Measurements from ENCODE around the gene EDC3. TPM values are rescaled to one million over a fixed set of nuclear protein-coding genes. Genes with fewer than 3 reads are reported as not detected.

The EDC3 gene
- total and polyA plus RNA-seq, 9 of the 15 experiments (the other 6 are each of a cell fraction or from before 2014, with no cell fraction given) = 11.7 to 63.9 (median 32.8) TPM

GRCh38 chr15:74585191-74585590 is 110.6 kb downstream of the EDC3 start:
- Histone ChIP-seq H3K79me2 (ENCODE audit: control insufficient read depth, insufficient read depth, low read length) (no peaks in the 10 kb centered on the region), H3K36me3 (ENCODE audit: control insufficient read depth, insufficient read depth, low read length) (peaks cover 4% of the 10 kb centered on the region; the same call in 2 of the 3 replicates), H4K20me1 (replicated peaks; ENCODE audit: control insufficient read depth, insufficient read depth, low read length) (peaks cover 27% of the 10 kb centered on the region), H3K4me2 (ENCODE audit: insufficient read depth, low read length) (no peak overlapping the region), H3K27me3 (ENCODE audit: control insufficient read depth in 2 of 2, insufficient read depth in 2 of 2, low read length in 2 of 2) (no peaks in the 10 kb centered on the region), H3K9me3 (replicated peaks; ENCODE audit: control insufficient read depth, insufficient read depth, low read depth, low read length) (no peaks in the 10 kb centered on the region), H3K4me1 (replicated peaks in 1 of 2; ENCODE audit: control insufficient read depth in 2 of 2, insufficient read depth in 2 of 2, low read length in 2 of 2) (peaks cover 20 to 26% of the 10 kb centered on the region in 2 experiments; a peak in 4 of 5 replicates), H2AFZ (ENCODE audit: low read depth, low read length) (no peak overlapping the region), H3K4me3 (no peak overlapping the region), H3K27ac (ENCODE audit: extremely low read depth, low read depth, low read length) (no peak overlapping the region), H3K9me1 (ENCODE audit: control insufficient read depth, insufficient read depth, low read length) (peaks cover 12% of the 10 kb centered on the region), H3K9ac (ENCODE audit: insufficient read depth in 1 of 2, low read depth in 2 of 2, low read length in 2 of 2) (no peak overlapping the region)
- ATAC-seq (no peak), DNase-seq (ENCODE audit: extremely low read depth in 1 of 4, low spot score in 3 of 4) (no peak), FAIRE-seq (no peak)
- TF ChIP-seq GABPB1 (CRISPR knock-in tag; IDR thresholded peaks at IDR 0.05) (no peak), ZNF561 (CRISPR knock-in tag; conservative IDR thresholded peaks at IDR 0.05) (no peak), NFIC (IDR thresholded peaks at IDR 0.05) (peak; percentile 72), CCNT2 (IDR thresholded peaks at IDR 0.05; ENCODE audit: borderline replicate concordance, extremely low read depth, insufficient read length, low read depth, low read length) (peak; percentile 7), CBX2 (IDR thresholded peaks at IDR 0.05; ENCODE audit: insufficient read depth, low read length, poor library complexity, severe bottlenecking) (no peak), FOXJ2 (tag; IDR thresholded peaks at IDR 0.05) (0 out of 2 replicates have a peak, but pooled peaks have one; percentile 21)
- CTCF ChIA-PET (ENCODE audit: low intra/inter-chr PET ratio) = no interaction called here
- intact Hi-C loops (cut with micrococcal nuclease) (loop anchor here (2.0 kb wide), 1 partner anchor 38 kb away; no protein-coding TSS in a partner anchor), in situ Hi-C loops (cut with MboI) (no loop called here)
- BruUV-seq (replicated peaks) = no TSS peak
- WGBS (ENCODE audit: insufficient coverage, low coverage, missing lambda C conversion rate) = 36% methylated on average over 3 of the region's 3 CpGs
- POLR2A ChIA-PET = interaction anchor here (0.6 to 1.4 kb wide), 5 partner anchors 9 to 27 kb away, joined by 3 to 4 read pairs (median 3); no protein-coding TSS in a partner anchor

Data from K562 (cell line).